Measurements from ENCODE around the gene CLMN.

DNA sequence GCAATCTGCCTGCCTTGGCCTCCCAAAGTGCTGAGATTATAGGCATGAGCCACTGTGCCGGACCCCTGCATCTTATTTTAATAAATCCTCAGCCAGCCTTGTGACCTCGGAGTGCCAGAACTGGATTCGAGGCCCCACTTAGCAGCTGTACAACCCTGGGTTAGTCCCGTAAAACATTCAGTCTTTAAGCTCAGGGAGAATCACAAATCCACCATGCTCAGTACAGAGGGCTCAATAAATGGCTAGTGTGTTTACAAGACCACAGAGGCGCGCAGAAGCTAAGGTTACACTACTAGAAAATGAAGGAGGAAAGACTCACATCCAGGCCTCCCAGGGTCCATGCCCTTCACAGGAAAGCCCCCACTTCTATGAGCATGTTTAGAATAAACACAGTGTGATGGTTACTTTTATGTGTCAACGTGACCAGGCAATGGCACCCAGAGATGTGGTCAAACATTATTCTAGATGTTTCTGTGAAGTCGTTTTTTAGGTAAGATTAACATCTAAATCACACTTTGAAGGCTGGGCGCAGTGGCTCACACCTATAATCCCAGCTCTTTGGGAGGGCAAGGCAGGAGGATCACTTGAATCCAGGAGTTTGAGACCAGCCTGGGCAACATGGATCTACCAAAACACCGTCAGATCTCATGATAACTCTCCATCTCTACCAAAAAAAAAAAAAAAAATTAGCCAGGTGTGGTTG is 55.3 kb downstream of the CLMN start:
- TF ChIP-seq, protein P1, sequence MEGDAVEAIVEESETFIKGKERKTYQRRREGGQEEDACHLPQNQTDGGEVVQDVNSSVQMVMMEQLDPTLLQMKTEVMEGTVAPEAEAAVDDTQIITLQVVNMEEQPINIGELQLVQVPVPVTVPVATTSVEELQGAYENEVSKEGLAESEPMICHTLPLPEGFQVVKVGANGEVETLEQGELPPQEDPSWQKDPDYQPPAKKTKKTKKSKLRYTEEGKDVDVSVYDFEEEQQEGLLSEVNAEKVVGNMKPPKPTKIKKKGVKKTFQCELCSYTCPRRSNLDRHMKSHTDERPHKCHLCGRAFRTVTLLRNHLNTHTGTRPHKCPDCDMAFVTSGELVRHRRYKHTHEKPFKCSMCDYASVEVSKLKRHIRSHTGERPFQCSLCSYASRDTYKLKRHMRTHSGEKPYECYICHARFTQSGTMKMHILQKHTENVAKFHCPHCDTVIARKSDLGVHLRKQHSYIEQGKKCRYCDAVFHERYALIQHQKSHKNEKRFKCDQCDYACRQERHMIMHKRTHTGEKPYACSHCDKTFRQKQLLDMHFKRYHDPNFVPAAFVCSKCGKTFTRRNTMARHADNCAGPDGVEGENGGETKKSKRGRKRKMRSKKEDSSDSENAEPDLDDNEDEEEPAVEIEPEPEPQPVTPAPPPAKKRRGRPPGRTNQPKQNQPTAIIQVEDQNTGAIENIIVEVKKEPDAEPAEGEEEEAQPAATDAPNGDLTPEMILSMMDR (IDR thresholded peaks at IDR 0.05) = no peak
- TF ChIP-seq EP300 (IDR thresholded peaks at IDR 0.05) = no peak
- TF ChIP-seq POLR2A (IDR thresholded peaks at IDR 0.05; ENCODE audit: low read depth) = no peak
- TF ChIP-seq POLR2AphosphoS5 (IDR thresholded peaks at IDR 0.05) = no peak

Measured in esophagus muscularis mucosa (tissue), 4 donors.